H1 (cell line): ENCODE results near the gene WNT7A. TPM values are rescaled to one million over a fixed set of nuclear protein-coding genes. Genes with fewer than 3 reads are reported as not detected.

Experiments used
- BACH1 ChIP-seq: IDR thresholded peaks from 2 replicates; pipeline ENCODE4 v1.6.1; 2012; ENCODE audit warnings: low read length, improper control_type of control experiment
- BRCA1 ChIP-seq: IDR thresholded peaks from 2 replicates; pipeline ENCODE4 v1.6.1; 2012; ENCODE audit warnings: low read depth, low read length, improper control_type of control experiment
- EZH2 ChIP-seq: fragments of 200-600 bp; sonication (generic); IDR thresholded peaks from 2 replicates; pipeline ENCODE4 v1.7.1; 2012; ENCODE audit warnings: low read depth, mild to moderate bottlenecking, moderate library complexity, low read length, inconsistent platforms; ENCODE audit not compliant: severe bottlenecking
- MAFK ChIP-seq: IDR thresholded peaks from 2 replicates; pipeline ENCODE4 v1.6.1; 2012; ENCODE audit warnings: low read depth, mild to moderate bottlenecking, improper control_type of control experiment, low read length
- YY1 ChIP-seq: IDR thresholded peaks from 2 replicates; pipeline ENCODE4 v1.6.1; 2011; ENCODE audit warnings: low read depth, mild to moderate bottlenecking, low read length
- polyA plus RNA-seq, 7 experiments: library from polyadenylated mRNA; depleted of rRNA in 3 of 7; stranded (reverse) in 5 of 7; unstranded in 2 of 7; fragments of >200 nt in 5 of 7; fragments of 200-250 nt in 2 of 7; gene quantifications; 1 replicate in 5 of 7; 2 replicates in 1 of 7; 4 replicates in 1 of 7; pipeline versions ENCODE4 v1.2.1 to v1.2.3, GENCODE V29; 2011 to 2013; ENCODE audit warnings: missing spikeins in 2 of 7, mixed read lengths in 2 of 7
- total RNA-seq: library from RNA; stranded (reverse); fragmentation: NEBNext Ultra II Directional; extraction: Animal tissue kit (Norgen Biotek cat#: 25700); gene quantifications from 2 replicates; pipeline ENCODE4 v1.2.1, GENCODE V29; 2021

The WNT7A gene
- total and polyA plus RNA-seq, 2 of the 8 experiments (the other 6 are each of a cell fraction or from before 2014, with no cell fraction given), result 0.02 TPM; not detected in 1

DNA sequence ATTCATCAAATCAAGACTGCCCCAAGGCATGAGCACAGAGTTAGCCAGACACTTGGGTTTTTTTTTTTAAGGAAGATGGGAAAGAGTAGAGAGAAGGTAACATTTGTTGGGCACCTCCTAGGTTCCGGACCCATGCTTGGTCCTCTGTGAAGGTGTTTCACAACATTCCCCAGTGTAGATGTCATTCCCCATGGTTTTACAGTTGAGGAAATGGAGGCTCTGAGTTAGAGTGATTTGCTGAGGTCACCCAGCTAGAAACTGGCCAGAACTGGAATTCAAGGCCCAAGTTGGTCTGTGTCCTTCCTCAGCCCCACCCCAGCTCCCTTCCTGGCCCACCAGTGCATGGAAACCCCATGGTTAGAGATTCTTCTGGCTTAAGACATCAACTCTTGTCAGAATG is 19.9 kb downstream of the WNT7A start (continued):
- TF ChIP-seq BRCA1, result no peak
- TF ChIP-seq YY1, result no peak
- no peak for TF ChIP-seq EZH2
- no peak for TF ChIP-seq BACH1
- no peak for TF ChIP-seq MAFK
